Endothelial cell (in vitro differentiated cells): Measurements from ENCODE around the gene CRTC1. TPM values are rescaled to one million over a fixed set of nuclear protein-coding genes. Genes with fewer than 3 reads are reported as not detected.
"Not testable (repeated sequence)": the region's sequence is repeated elsewhere in the genome, so short reads cannot be mapped to it uniquely, and the experiment has no call there.

Experiments
- DNase-seq: peaks from one replicate; pipeline ENCODE4 v3.0.0; 2021; ENCODE audit warnings: low spot score
- H3K27ac Mint-ChIP-seq: one replicate; pipeline ENCODE4 v1.8.0; 2021; ENCODE audit warnings: mixed read lengths, inconsistent platforms; ENCODE audit not compliant: unreplicated experiment
- H3K27me3 Mint-ChIP-seq: one replicate; pipeline ENCODE4 v1.8.0; 2021; ENCODE audit warnings: mild to moderate bottlenecking, moderate library complexity, mixed read lengths, inconsistent platforms; ENCODE audit not compliant: unreplicated experiment
- H3K36me3 Mint-ChIP-seq: one replicate; pipeline ENCODE4 v1.8.0; 2021; ENCODE audit warnings: mild to moderate bottlenecking, low read depth, mixed read lengths, inconsistent platforms; ENCODE audit not compliant: unreplicated experiment
- H3K4me1 Mint-ChIP-seq: one replicate; pipeline ENCODE4 v1.8.0; 2021; ENCODE audit warnings: mild to moderate bottlenecking, mixed read lengths, inconsistent platforms; ENCODE audit not compliant: unreplicated experiment
- H3K4me3 Mint-ChIP-seq: one replicate; pipeline ENCODE4 v1.8.0; 2021; ENCODE audit warnings: mild to moderate bottlenecking, mixed read lengths, inconsistent platforms; ENCODE audit not compliant: unreplicated experiment
- H3K9me3 Mint-ChIP-seq: one replicate; pipeline ENCODE4 v1.8.0; 2021; ENCODE audit warnings: mixed read lengths, inconsistent platforms; ENCODE audit not compliant: unreplicated experiment
- CTCF ChIP-seq: fragments of 200-600 bp; sonication (generic); IDR thresholded peaks from one replicate; pipeline ENCODE4 v1.5.0; 2021; ENCODE audit warnings: antibody characterized with exemption; ENCODE audit not compliant: unreplicated experiment
- total RNA-seq: library from RNA; stranded (reverse); fragmentation: NEBNext Ultra II Directional; extraction: Animal tissue kit (Norgen Biotek cat#: 25700); gene quantifications from one replicate; pipeline ENCODE4 v1.2.1, GENCODE V29; 2021; ENCODE audit not compliant: unreplicated experiment

Gene CRTC1
- total RNA-seq, 1 donor from 2014 or later = 17.5 TPM

DNA sequence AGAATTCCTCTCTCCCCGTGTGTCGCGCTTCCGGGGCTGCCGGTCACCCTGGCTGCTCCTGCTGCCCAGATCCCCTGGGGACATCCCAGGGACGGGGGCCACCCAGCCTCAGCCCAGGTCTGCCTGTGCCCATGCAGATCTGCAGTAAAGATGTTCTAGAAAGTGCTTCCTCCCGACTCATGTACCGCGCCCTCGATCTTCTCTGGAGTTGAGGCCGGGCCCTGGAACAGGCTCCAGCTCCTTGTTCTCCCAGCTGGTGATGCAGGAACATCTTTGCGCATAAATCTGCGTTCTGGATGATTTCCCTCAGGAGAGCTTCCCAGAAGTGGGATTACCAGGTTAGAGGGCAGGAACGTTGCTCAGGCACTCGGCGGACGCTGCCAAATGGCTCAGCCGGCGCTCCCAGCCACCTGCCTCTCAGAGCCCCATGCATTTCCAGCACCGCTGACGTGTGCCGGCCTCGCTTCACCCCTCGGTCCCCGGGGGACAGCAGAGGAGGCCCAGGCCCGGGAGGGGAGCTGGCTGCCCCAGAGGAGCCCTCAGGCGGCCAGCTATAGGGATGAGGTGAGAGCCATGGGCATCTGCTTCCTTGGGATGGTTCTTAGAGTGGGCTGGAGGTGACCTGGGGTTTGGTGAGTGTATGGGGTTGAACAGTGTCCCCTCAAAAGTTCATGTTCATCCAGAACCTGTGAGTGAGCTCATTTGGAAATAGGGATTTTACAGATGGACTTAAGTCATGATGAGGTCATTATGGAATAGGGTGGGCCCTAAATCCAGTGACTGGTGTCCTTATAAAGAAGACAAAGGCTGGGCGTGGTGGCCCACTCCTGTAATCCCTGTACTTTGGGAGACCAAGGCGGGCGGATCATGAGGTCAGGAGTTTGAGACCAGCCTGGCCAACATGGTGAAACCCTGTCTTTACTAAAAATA is 42.6 kb downstream of the CRTC1 start:
- no peak for DNase-seq
- Mint-ChIP-seq H3K9me3 (no peaks in the 10 kb centered on the region), H3K36me3 (peaks cover 6% of the 10 kb centered on the region), H3K4me3 (no peak overlapping the region), H3K27ac (no peak overlapping the region), H3K27me3 (peaks cover 9% of the 10 kb centered on the region), H3K4me1 (peaks cover 3% of the 10 kb centered on the region)
- no peak for TF ChIP-seq CTCF

DNA sequence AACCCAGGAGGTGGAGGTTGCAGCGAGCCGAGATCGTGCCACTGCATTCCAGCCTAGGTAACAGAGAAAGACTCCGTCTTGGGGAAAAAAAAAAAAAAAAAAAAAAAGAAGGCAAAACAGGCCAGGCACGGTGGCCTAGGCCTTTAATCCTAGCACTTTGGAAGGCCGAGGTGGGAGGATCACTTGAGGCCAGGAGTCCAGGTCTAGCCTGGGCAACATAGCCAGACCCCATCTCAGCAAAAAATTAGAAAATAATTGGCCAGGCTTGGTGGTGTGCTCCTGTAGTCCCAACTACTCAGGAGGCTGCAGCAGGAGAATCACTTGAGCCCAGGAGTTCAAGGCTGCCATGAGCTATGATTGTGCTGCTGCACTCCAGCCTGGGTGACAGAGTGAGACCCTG is 43.4 kb downstream of the CRTC1 start:
- Mint-ChIP-seq H3K4me1 (peaks cover 7% of the 10 kb centered on the region), H3K4me3 (no peak overlapping the region), H3K36me3 (peaks cover 6% of the 10 kb centered on the region), H3K27ac (no peak overlapping the region), H3K27me3 (peaks cover 9% of the 10 kb centered on the region), H3K9me3 (no peaks in the 10 kb centered on the region)
- TF ChIP-seq CTCF = no peak
- no peak for DNase-seq

DNA sequence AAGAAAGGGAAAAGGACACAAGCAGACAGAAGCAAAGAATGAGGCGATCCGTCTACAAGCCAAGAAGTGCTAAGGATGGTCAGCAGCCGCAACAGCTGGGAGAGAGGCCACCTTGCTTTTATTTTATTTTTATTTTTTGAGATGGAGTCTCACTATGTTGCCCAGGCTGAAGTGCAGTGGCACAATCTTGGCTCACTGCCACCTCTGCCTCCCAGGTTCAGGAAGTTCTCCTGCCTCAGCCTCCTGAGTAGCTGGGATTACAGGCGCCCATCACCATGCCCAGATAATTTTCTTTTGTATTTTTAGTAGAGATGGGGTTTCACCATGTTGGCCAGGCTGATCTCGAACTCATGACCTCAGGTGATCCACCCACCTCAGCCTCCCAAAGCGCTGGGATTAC is 44.1 kb downstream of the CRTC1 start:
- not testable (repeated sequence) for H3K4me3 Mint-ChIP-seq, H3K36me3 Mint-ChIP-seq, H3K4me1 Mint-ChIP-seq, DNase-seq, H3K27me3 Mint-ChIP-seq, H3K9me3 Mint-ChIP-seq, H3K27ac Mint-ChIP-seq

DNA sequence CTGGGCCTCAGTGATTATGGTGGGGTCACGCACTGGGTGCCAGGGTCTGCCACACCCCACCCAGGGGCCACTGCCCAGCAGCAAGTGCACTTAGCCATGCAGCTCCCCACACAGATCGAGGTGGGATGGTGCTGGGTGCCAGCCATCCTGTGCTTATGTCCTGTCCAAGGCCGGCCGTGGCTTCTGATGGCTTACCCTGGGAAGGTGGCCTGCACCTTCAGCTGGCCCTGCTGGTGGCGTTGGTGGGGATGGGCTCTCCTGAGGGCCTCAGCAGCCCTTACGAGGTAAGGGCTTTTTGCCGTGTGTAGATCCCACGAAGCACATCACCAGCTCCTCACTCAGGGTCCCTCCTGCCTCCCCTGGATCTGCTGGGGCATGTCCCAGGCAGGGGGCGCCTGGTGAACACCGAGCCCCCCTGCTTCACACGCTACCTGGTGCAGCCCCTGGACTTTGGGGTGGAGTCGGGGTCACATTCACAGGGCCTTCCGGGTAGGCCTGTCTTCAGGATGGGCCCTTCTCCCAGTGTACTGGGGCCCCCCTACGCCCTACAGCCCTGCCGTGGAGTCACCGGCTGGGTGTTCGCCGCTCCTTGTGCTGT is 46.6 kb downstream of the CRTC1 start:
- Mint-ChIP-seq H3K4me3 (no peak overlapping the region), H3K27ac (no peak overlapping the region), H3K9me3 (no peaks in the 10 kb centered on the region), H3K27me3 (peaks cover 6% of the 10 kb centered on the region), H3K36me3 (no peaks in the 10 kb centered on the region), H3K4me1 (peaks cover 11% of the 10 kb centered on the region)
- DNase-seq = no peak
- no peak for TF ChIP-seq CTCF

GRCh38 chr19:18730885-18731513 is 47.5 kb downstream of the CRTC1 start:
- Mint-ChIP-seq H3K4me3 (no peak overlapping the region), H3K9me3 (no peaks in the 10 kb centered on the region), H3K27me3 (peaks cover 6% of the 10 kb centered on the region), H3K36me3 (no peaks in the 10 kb centered on the region), H3K27ac (no peak overlapping the region), H3K4me1 (peaks cover 11% of the 10 kb centered on the region)
- DNase-seq = no peak
- TF ChIP-seq CTCF = no peak
